ENCODE measurements around the gene AMER2. TPM values are rescaled to one million over a fixed set of nuclear protein-coding genes. Genes with fewer than 3 reads are reported as not detected.

Gene AMER2
- polyA plus RNA-seq, 2 donors: not detected

DNA sequence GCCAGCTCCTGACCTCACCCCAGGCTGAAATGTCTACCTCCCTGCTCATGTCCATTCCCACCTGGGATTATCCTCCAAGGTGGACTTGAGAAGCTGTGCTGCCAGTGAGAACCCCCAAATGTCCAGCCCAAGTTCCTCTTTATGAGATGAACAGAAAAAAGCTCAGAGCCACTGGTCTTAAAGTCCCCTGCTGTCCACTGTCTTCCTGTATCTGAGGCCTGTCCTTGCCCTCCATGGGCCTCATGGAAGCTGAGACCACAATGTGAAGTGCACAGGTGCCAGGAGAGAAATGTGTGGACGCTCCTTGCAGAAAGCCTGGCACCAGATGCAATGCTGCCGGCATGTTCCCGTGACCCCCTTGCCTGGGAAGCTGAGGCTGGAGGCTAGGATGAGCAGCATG lies 3.3 kb upstream of the AMER2 start:
- H3K9me3 ChIP-seq (ENCODE audit: control insufficient read depth in 2 of 2, insufficient read depth in 1 of 2, low read depth in 1 of 2, low read length in 1 of 2): peaks cover 5 to 9% of the 10 kb centered on the region in 2 donors
- no peaks in the 10 kb centered on the region for H3K36me3 ChIP-seq (ENCODE audit: control insufficient read depth in 2 of 2, insufficient read depth in 2 of 2, low read length in 1 of 2)
- H3K27ac ChIP-seq (ENCODE audit: low read depth in 2 of 2, low read length in 1 of 2): no peak overlapping the region
- H3K4me3 ChIP-seq (ENCODE audit: low read depth in 1 of 2, low read length in 2 of 2): no peak overlapping the region
- WGBS, 2 donors: 72 to 93% methylated on average over 3 of the region's 3 CpGs
- peaks cover 4 to 7% of the 10 kb centered on the region in 2 donors for H3K4me1 ChIP-seq (ENCODE audit: control insufficient read depth in 2 of 2, insufficient read depth in 2 of 2, low read length in 1 of 2)
- H3K27me3 ChIP-seq (ENCODE audit: control insufficient read depth in 1 of 2, insufficient read depth in 2 of 2, low read length in 2 of 2): peaks cover 10 to 18% of the 10 kb centered on the region in 2 donors

DNA sequence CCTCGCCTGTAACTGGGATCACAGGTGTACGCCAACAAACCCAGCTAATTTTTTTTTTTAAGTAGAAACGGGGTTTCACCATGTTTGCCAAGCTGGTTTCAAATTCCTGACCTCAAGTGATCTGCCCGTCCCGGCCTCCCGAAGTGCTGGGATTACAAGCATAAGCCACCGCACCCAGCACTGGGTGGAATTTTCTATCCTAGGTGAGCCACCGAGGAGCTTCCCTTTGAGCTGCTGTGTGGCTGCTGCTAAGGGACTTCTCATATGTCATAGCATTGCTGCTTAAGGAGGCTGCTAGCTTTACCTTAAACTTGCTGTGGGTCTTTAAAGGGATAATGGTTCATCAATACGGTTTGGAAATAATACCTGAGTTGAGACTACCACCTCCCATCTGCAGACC lies 2.9 kb upstream of the AMER2 start:
- no peaks in the 10 kb centered on the region for H3K36me3 ChIP-seq (ENCODE audit: control insufficient read depth in 2 of 2, insufficient read depth in 2 of 2, low read length in 1 of 2)
- peaks cover 10 to 20% of the 10 kb centered on the region in 2 donors for H3K27me3 ChIP-seq (ENCODE audit: control insufficient read depth in 1 of 2, insufficient read depth in 2 of 2, low read length in 2 of 2)
- WGBS, 2 donors: 64 to 75% methylated on average over 9 of the region's 9 CpGs
- H3K4me1 ChIP-seq (ENCODE audit: control insufficient read depth in 2 of 2, insufficient read depth in 2 of 2, low read length in 1 of 2): peaks cover 4 to 7% of the 10 kb centered on the region in 2 donors
- no peak overlapping the region for H3K27ac ChIP-seq (ENCODE audit: low read depth in 2 of 2, low read length in 1 of 2)
- H3K9me3 ChIP-seq (ENCODE audit: control insufficient read depth in 2 of 2, insufficient read depth in 1 of 2, low read depth in 1 of 2, low read length in 1 of 2): peaks cover 4 to 9% of the 10 kb centered on the region in 2 donors
- H3K4me3 ChIP-seq (ENCODE audit: low read depth in 1 of 2, low read length in 2 of 2): no peak overlapping the region

DNA sequence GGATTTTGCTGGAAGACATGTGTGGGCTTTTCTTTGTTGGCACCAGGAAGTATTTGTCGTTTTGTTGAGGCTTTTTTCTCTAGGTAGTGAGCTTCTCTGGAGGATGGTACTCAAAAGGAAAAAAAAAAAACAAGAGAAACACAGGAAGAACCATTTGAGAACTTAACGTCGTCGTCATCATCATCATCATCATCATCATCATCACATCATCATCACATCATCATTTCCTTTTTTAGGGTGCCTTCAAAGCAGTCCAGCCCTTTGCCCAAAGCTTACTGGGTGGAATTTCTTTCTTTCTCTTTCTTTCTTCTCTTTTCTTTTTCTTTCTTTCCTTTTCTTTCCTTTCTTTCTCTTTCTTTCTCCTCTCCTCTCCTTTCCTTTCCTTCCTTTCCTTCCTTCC lies 2.2 kb upstream of the AMER2 start:
- Histone ChIP-seq H3K27ac (ENCODE audit: low read depth in 2 of 2, low read length in 1 of 2) (no peak overlapping the region), H3K9me3 (ENCODE audit: control insufficient read depth in 2 of 2, insufficient read depth in 1 of 2, low read depth in 1 of 2, low read length in 1 of 2) (peaks cover 0 to 6% of the 10 kb centered on the region in 2 donors), H3K4me3 (ENCODE audit: low read depth in 1 of 2, low read length in 2 of 2) (no peak overlapping the region), H3K27me3 (ENCODE audit: control insufficient read depth in 1 of 2, insufficient read depth in 2 of 2, low read length in 2 of 2) (peaks cover 10 to 20% of the 10 kb centered on the region in 2 donors), H3K4me1 (ENCODE audit: control insufficient read depth in 2 of 2, insufficient read depth in 2 of 2, low read length in 1 of 2) (peaks cover 4 to 7% of the 10 kb centered on the region in 2 donors), H3K36me3 (ENCODE audit: control insufficient read depth in 2 of 2, insufficient read depth in 2 of 2, low read length in 1 of 2) (no peaks in the 10 kb centered on the region)
- 59 to 70% methylated on average over 4 of the region's 4 CpGs for WGBS, 2 donors

DNA sequence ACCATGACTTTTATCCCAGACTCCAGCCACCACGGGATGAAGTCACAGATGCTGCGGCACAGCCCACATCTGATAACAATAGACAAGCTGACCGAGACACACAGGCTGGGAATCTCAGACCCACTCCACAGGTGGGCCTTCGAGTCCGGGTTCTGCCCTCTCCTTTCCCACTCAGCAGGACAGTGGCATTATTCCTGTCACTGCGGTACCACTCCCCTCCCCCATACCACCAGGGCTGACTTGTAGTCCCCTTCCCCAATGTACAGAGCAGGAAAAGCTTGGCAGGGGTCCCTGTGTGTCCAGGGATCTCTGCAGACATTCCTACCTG lies 179 bp upstream of the AMER2 start:
- Histone ChIP-seq H3K9me3 (ENCODE audit: control insufficient read depth in 2 of 2, insufficient read depth in 1 of 2, low read depth in 1 of 2, low read length in 1 of 2) (peaks cover 0 to 1% of the 10 kb centered on the region in 2 donors), H3K4me1 (ENCODE audit: control insufficient read depth in 2 of 2, insufficient read depth in 2 of 2, low read length in 1 of 2) (peaks cover 4 to 7% of the 10 kb centered on the region in 2 donors), H3K4me3 (ENCODE audit: low read depth in 1 of 2, low read length in 2 of 2) (peak overlapping the region in 1 of 2 donors; percentile 48), H3K27me3 (ENCODE audit: control insufficient read depth in 1 of 2, insufficient read depth in 2 of 2, low read length in 2 of 2) (peaks cover 7 to 22% of the 10 kb centered on the region in 2 donors), H3K36me3 (ENCODE audit: control insufficient read depth in 2 of 2, insufficient read depth in 2 of 2, low read length in 1 of 2) (no peaks in the 10 kb centered on the region), H3K27ac (ENCODE audit: low read depth in 2 of 2, low read length in 1 of 2) (no peak overlapping the region)
- 37 to 38% methylated on average over 6 of the region's 6 CpGs for WGBS, 2 donors

DNA sequence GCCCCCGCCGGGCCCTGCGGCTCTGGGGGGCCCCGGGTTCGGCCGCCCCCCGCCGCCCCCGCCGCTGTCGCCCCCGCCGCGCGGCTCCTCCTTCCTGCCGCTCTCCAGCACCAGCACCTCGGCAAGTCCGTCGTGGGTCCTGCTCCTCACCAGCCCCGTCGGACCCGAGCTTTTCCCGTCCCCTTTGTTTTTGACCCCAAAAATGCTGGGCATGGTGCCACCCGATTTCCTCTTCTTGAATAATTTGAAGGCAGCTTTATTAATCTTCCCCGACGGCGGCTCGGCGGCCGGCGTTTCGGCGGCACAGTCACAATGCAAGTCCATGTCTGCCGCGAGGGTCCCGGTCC lies 945 bp downstream of the AMER2 start:
- Histone ChIP-seq H3K9me3 (ENCODE audit: control insufficient read depth in 2 of 2, insufficient read depth in 1 of 2, low read depth in 1 of 2, low read length in 1 of 2) (no peaks in the 10 kb centered on the region), H3K27ac (ENCODE audit: low read depth in 2 of 2, low read length in 1 of 2) (no peak overlapping the region), H3K36me3 (ENCODE audit: control insufficient read depth in 2 of 2, insufficient read depth in 2 of 2, low read length in 1 of 2) (no peaks in the 10 kb centered on the region), H3K27me3 (ENCODE audit: control insufficient read depth in 1 of 2, insufficient read depth in 2 of 2, low read length in 2 of 2) (peaks cover 7 to 22% of the 10 kb centered on the region in 2 donors), H3K4me3 (ENCODE audit: low read depth in 1 of 2, low read length in 2 of 2) (peak overlapping the region in 1 of 2 donors; percentile 48), H3K4me1 (ENCODE audit: control insufficient read depth in 2 of 2, insufficient read depth in 2 of 2, low read length in 1 of 2) (peaks cover 4 to 7% of the 10 kb centered on the region in 2 donors)
- WGBS, 2 donors: 1 to 2% methylated on average over 36 of the region's 36 CpGs

DNA sequence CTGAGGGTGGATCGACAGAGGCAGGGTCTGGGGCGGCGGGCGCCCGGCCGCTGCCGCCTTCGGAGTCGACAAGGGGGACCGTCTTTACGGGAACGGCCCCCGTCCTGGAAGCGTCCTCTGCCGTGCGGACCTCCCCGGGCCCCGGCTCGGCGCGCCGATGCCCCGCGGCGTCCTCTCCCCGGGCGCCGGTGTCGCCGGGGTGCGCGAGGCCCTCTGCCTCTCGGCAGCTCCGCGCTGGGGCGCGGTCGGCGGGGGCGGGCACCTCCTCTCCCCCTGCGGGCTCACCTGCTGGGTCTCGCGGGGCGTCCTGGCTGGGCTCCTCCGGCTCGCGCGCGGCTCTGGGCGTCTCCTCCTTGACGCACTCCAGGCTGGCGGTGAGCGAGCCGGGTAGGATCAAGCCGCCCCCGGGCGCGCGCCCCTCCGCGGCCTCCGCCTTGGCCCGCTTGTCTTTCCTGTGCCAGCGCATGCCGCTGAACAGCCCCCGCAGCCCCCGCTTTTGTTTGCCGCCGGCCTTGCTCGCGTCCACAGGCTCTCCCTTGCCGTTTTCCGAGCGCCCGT lies 1.5 kb downstream of the AMER2 start:
- Histone ChIP-seq H3K36me3 (ENCODE audit: control insufficient read depth in 2 of 2, insufficient read depth in 2 of 2, low read length in 1 of 2) (no peaks in the 10 kb centered on the region), H3K4me3 (ENCODE audit: low read depth in 1 of 2, low read length in 2 of 2) (peak overlapping the region in 1 of 2 donors; percentile 48), H3K9me3 (ENCODE audit: control insufficient read depth in 2 of 2, insufficient read depth in 1 of 2, low read depth in 1 of 2, low read length in 1 of 2) (no peaks in the 10 kb centered on the region), H3K27me3 (ENCODE audit: control insufficient read depth in 1 of 2, insufficient read depth in 2 of 2, low read length in 2 of 2) (peaks cover 7 to 22% of the 10 kb centered on the region in 2 donors), H3K27ac (ENCODE audit: low read depth in 2 of 2, low read length in 1 of 2) (no peak overlapping the region), H3K4me1 (ENCODE audit: control insufficient read depth in 2 of 2, insufficient read depth in 2 of 2, low read length in 1 of 2) (peaks cover 4 to 7% of the 10 kb centered on the region in 2 donors)
- WGBS, 2 donors: 3 to 5% methylated on average over 56 to 75 of the region's 75 CpGs

DNA sequence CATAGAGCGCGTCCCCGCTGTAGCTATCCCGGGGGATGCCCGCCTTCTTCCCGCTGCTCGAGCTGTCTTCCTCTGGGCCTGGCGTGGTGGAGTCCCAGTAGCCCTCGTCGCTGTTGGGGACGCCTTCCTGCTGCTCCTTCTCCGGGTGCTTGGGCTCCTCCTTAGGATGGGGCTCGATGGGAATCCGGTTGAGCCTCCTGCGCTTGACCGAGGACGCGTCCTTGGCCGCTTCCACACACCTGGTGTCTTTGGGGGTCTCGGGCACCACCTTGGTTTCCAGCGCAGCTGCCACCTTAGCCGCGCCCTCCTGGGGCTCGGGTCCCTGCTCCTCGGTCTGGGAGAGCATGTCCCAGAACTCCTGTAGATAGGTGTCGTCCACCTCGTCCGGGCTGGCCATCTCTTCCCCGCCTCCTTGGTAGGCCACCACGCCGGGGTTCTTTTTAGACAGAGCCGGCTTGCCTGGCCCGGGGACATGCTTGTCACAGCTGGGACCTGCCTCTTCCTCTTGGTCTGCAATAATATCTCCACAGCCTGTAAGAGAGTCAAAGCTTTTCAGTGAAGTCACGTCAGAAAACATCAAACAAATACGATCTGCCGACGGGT lies 2.0 kb downstream of the AMER2 start:
- WGBS, 2 donors: 77 to 78% methylated on average over 37 of the region's 37 CpGs
- H3K9me3 ChIP-seq (ENCODE audit: control insufficient read depth in 2 of 2, insufficient read depth in 1 of 2, low read depth in 1 of 2, low read length in 1 of 2): no peaks in the 10 kb centered on the region
- H3K4me3 ChIP-seq (ENCODE audit: low read depth in 1 of 2, low read length in 2 of 2): no peak overlapping the region
- H3K27ac ChIP-seq (ENCODE audit: low read depth in 2 of 2, low read length in 1 of 2): no peak overlapping the region
- no peaks in the 10 kb centered on the region for H3K36me3 ChIP-seq (ENCODE audit: control insufficient read depth in 2 of 2, insufficient read depth in 2 of 2, low read length in 1 of 2)
- H3K27me3 ChIP-seq (ENCODE audit: control insufficient read depth in 1 of 2, insufficient read depth in 2 of 2, low read length in 2 of 2): peaks cover 7 to 22% of the 10 kb centered on the region in 2 donors
- H3K4me1 ChIP-seq (ENCODE audit: control insufficient read depth in 2 of 2, insufficient read depth in 2 of 2, low read length in 1 of 2): peaks cover 4 to 7% of the 10 kb centered on the region in 2 donors

DNA sequence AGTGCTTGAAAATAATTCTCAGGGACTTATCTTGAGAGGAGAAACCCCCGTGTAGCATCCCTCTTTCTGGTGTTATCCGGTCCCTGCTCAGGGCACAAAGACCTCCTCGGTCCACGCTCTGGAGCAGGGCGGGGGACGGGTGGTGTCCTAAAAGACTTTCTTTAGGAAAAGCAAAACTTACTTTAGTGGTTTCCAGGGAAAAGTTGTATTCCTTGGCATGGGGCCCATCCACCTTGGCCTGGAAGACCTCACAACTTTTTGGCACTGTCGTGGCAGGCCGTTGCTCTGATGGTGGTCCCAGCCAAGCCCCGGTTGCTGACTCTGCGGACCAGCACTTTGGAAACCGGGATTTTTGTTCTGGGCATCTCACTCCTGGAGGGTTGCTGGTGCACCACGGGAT lies 2.7 kb downstream of the AMER2 start:
- H3K27ac ChIP-seq (ENCODE audit: low read depth in 2 of 2, low read length in 1 of 2): no peak overlapping the region
- H3K36me3 ChIP-seq (ENCODE audit: control insufficient read depth in 2 of 2, insufficient read depth in 2 of 2, low read length in 1 of 2): no peaks in the 10 kb centered on the region
- H3K4me1 ChIP-seq (ENCODE audit: control insufficient read depth in 2 of 2, insufficient read depth in 2 of 2, low read length in 1 of 2): peaks cover 4 to 7% of the 10 kb centered on the region in 2 donors
- H3K27me3 ChIP-seq (ENCODE audit: control insufficient read depth in 1 of 2, insufficient read depth in 2 of 2, low read length in 2 of 2): peaks cover 7 to 22% of the 10 kb centered on the region in 2 donors
- no peak overlapping the region for H3K4me3 ChIP-seq (ENCODE audit: low read depth in 1 of 2, low read length in 2 of 2)
- 77 to 78% methylated on average over 12 of the region's 12 CpGs for whole genome bisulfite sequencing, 2 donors
- no peaks in the 10 kb centered on the region for H3K9me3 ChIP-seq (ENCODE audit: control insufficient read depth in 2 of 2, insufficient read depth in 1 of 2, low read depth in 1 of 2, low read length in 1 of 2)

DNA sequence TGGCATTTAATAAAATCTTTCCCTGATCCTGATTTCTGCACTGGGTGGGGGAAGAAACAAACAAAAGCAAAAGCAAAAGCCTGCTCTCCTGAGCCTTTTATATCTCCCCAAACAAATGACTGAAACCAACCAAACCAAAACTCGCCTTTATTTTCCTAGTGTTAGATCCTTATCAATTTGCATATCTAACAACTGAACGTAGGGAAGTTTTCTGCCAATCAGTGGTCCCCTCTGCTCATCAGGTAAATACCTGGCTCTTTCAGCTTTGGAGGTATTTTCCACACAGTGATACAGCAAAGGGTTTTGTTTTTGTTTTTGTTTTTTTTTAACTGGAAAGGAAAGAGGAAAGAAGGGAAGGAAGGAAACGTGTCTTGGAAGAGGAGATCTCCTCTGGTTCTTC lies 3.3 kb downstream of the AMER2 start:
- no peaks in the 10 kb centered on the region for H3K36me3 ChIP-seq (ENCODE audit: control insufficient read depth in 2 of 2, insufficient read depth in 2 of 2, low read length in 1 of 2)
- H3K27ac ChIP-seq (ENCODE audit: low read depth in 2 of 2, low read length in 1 of 2): no peak overlapping the region
- H3K4me3 ChIP-seq (ENCODE audit: low read depth in 1 of 2, low read length in 2 of 2): no peak overlapping the region
- peaks cover 4 to 7% of the 10 kb centered on the region in 2 donors for H3K4me1 ChIP-seq (ENCODE audit: control insufficient read depth in 2 of 2, insufficient read depth in 2 of 2, low read length in 1 of 2)
- WGBS, 2 donors: 33 to 50% methylated on average over 3 of the region's 3 CpGs
- no peaks in the 10 kb centered on the region for H3K9me3 ChIP-seq (ENCODE audit: control insufficient read depth in 2 of 2, insufficient read depth in 1 of 2, low read depth in 1 of 2, low read length in 1 of 2)
- peaks cover 7 to 22% of the 10 kb centered on the region in 2 donors for H3K27me3 ChIP-seq (ENCODE audit: control insufficient read depth in 1 of 2, insufficient read depth in 2 of 2, low read length in 2 of 2)
